Esophagus muscularis mucosa (tissue), 4 donors: ENCODE data around the gene AQP7.

Experiments
- EP300 ChIP-seq: sonication (generic); formaldehyde crosslinking; IDR thresholded peaks from one replicate; pipeline ENCODE4 v1.6.1; 2017; ENCODE audit warnings: antibody characterized with exemption
- POLR2AphosphoS5 ChIP-seq, 2 donors: sonication (generic); formaldehyde crosslinking; IDR thresholded peaks; one replicate each; pipeline ENCODE4 v1.6.1; 2017; ENCODE audit warnings: antibody characterized with exemption in 2 of 2
- TF ChIP-seq, protein P1 (sequence below), 3 experiments: fragments of 200-600 bp in 2 of 3; fragments of 450-650 bp in 1 of 3; sonication (generic) in 2 of 3; IDR thresholded peaks; one replicate each; pipeline ENCODE4 v1.5.1; 2017 to 2019; ENCODE audit warnings: antibody characterized with exemption in 3 of 3, mild to moderate bottlenecking in 2 of 3, moderate library complexity in 1 of 3

DNA sequence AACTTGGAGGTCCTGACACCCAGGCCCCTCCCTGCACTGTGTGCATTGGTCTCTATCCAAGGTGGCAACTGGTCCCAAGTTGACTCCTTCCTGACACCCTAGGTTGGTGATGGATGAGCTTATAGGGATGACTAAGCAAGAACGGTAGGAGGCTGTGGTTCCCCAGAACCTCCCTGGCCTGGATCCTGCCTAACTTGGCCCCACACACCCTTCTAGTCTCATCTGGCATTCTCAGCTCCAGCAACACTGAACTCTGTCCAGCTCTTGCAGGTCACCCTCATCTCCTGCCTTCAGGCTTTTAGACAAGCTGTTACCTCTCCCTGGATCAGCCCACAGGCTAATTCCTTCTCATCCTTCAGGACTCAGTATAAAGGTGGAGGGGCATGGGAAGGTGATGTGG, 28.6 kb upstream of the AQP7 start:
- TF ChIP-seq, protein P1, sequence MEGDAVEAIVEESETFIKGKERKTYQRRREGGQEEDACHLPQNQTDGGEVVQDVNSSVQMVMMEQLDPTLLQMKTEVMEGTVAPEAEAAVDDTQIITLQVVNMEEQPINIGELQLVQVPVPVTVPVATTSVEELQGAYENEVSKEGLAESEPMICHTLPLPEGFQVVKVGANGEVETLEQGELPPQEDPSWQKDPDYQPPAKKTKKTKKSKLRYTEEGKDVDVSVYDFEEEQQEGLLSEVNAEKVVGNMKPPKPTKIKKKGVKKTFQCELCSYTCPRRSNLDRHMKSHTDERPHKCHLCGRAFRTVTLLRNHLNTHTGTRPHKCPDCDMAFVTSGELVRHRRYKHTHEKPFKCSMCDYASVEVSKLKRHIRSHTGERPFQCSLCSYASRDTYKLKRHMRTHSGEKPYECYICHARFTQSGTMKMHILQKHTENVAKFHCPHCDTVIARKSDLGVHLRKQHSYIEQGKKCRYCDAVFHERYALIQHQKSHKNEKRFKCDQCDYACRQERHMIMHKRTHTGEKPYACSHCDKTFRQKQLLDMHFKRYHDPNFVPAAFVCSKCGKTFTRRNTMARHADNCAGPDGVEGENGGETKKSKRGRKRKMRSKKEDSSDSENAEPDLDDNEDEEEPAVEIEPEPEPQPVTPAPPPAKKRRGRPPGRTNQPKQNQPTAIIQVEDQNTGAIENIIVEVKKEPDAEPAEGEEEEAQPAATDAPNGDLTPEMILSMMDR (IDR thresholded peaks at IDR 0.05), result no peak
- TF ChIP-seq POLR2AphosphoS5 (IDR thresholded peaks at IDR 0.05), result no peak
- no peak for TF ChIP-seq EP300
